ENCODE measurements around the gene FRA10AC1.

DNA sequence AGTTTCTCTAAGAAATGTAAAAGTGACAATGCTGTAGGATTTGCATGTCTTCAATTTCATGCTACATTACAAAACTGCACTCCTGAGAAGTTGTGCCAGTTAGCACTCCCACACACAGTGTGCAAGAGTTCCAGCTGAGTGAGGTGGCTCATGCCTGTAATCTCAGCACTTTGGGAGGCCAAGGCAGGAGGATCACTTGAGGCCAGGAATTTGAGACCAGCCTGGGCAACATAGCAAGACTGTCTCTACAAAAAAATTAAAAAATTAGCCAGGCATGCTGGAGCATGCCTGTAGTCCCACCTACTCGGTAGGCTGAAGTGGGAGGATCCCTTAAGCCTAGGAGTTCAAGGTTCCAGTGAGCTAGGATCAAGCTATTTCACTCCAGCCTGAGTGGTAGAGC, 44.6 kb downstream of the FRA10AC1 start:
- TF ChIP-seq EP300 (IDR thresholded peaks at IDR 0.05; ENCODE audit: borderline replicate concordance) (no peak), EGR1 (IDR thresholded peaks at IDR 0.05) (no peak), RAD21 (IDR thresholded peaks at IDR 0.05; ENCODE audit: low read depth) (no peak), CEBPB (IDR thresholded peaks at IDR 0.05) (no peak), MAX (IDR thresholded peaks at IDR 0.05) (no peak), TCF12 (IDR thresholded peaks at IDR 0.05; ENCODE audit: low read depth) (no peak), TAF1 (IDR thresholded peaks at IDR 0.05; ENCODE audit: low read depth) (no peak)
- TF ChIP-seq, protein P1, sequence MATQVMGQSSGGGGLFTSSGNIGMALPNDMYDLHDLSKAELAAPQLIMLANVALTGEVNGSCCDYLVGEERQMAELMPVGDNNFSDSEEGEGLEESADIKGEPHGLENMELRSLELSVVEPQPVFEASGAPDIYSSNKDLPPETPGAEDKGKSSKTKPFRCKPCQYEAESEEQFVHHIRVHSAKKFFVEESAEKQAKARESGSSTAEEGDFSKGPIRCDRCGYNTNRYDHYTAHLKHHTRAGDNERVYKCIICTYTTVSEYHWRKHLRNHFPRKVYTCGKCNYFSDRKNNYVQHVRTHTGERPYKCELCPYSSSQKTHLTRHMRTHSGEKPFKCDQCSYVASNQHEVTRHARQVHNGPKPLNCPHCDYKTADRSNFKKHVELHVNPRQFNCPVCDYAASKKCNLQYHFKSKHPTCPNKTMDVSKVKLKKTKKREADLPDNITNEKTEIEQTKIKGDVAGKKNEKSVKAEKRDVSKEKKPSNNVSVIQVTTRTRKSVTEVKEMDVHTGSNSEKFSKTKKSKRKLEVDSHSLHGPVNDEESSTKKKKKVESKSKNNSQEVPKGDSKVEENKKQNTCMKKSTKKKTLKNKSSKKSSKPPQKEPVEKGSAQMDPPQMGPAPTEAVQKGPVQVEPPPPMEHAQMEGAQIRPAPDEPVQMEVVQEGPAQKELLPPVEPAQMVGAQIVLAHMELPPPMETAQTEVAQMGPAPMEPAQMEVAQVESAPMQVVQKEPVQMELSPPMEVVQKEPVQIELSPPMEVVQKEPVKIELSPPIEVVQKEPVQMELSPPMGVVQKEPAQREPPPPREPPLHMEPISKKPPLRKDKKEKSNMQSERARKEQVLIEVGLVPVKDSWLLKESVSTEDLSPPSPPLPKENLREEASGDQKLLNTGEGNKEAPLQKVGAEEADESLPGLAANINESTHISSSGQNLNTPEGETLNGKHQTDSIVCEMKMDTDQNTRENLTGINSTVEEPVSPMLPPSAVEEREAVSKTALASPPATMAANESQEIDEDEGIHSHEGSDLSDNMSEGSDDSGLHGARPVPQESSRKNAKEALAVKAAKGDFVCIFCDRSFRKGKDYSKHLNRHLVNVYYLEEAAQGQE (IDR thresholded peaks at IDR 0.05; ENCODE audit: low read depth), result no peak

Data from Ishikawa (cell line).